Astrocyte (in vitro differentiated cells and primary cell): ENCODE data around the gene ZNF124.

Experiments used
- EZH2 ChIP-seq: IDR thresholded peaks from 2 replicates; pipeline ENCODE4 v1.6.1; 2012; ENCODE audit warnings: mild to moderate bottlenecking, low read length, inconsistent platforms; ENCODE audit not compliant: insufficient read depth
- TF ChIP-seq, protein P1 (sequence below): IDR thresholded peaks from 2 replicates; pipeline ENCODE4 v1.5.1; 2011; ENCODE audit warnings: low read depth, mild to moderate bottlenecking, inconsistent platforms, low read length, moderate library complexity; ENCODE audit not compliant: insufficient read depth

DNA sequence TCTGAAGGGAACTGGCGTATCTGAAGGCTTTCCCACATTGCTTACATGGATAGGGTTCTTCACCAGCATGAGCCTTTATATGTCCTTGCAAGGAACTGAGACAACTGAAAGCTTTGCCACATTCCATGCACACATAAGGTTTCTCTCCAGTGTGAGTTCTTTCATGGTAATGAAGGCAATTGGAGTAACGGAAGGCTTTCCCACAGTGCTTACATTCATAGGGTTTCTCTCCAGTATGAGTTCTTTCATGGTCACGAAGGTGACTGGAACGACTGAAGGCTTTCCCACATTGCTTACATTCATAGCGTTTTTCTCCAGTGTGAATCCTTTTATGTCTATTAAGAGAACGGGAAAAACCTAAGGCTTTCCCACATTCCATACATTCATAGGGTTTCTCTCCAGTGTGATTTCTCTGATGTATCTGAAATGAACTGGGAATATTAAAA, 15.0 kb downstream of the ZNF124 start:
- TF ChIP-seq, protein P1, sequence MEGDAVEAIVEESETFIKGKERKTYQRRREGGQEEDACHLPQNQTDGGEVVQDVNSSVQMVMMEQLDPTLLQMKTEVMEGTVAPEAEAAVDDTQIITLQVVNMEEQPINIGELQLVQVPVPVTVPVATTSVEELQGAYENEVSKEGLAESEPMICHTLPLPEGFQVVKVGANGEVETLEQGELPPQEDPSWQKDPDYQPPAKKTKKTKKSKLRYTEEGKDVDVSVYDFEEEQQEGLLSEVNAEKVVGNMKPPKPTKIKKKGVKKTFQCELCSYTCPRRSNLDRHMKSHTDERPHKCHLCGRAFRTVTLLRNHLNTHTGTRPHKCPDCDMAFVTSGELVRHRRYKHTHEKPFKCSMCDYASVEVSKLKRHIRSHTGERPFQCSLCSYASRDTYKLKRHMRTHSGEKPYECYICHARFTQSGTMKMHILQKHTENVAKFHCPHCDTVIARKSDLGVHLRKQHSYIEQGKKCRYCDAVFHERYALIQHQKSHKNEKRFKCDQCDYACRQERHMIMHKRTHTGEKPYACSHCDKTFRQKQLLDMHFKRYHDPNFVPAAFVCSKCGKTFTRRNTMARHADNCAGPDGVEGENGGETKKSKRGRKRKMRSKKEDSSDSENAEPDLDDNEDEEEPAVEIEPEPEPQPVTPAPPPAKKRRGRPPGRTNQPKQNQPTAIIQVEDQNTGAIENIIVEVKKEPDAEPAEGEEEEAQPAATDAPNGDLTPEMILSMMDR = no peak
- no peak for TF ChIP-seq EZH2
